Measurements from ENCODE around the gene ACTL10.

DNA sequence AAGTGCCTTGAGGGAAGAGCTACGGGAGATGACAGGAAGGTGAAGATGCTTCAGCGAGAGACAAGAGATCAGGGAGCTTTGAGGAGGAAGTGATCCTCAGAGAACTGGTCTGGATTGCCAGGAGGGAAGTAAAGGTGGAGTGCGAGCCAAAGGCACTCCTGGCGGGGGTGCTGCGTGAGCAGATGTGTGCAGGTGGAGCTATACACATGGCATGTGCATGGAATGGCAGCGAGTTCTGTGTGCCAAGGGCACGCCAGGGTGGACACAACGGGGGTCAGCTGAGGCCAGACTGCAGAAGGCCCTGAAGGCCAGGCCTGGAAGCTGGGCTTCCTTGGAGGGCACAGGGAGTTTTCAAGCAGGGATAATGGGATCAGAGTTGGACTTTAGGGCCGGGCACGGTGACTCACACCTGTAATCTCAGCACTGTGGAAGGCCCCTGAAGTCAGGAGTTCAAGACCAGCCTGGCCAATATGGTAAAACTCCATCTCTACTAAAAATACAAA lies 47.2 kb downstream of the ACTL10 start:
- TF ChIP-seq RAD21 (IDR thresholded peaks at IDR 0.05; ENCODE audit: low read length) (no peak), RFX5 (IDR thresholded peaks at IDR 0.05; ENCODE audit: low read depth, low read length) (no peak), MXI1 (IDR thresholded peaks at IDR 0.05; ENCODE audit: borderline replicate concordance, low read depth, low read length) (no peak), NFE2L2 (IDR thresholded peaks at IDR 0.05; ENCODE audit: low read depth, low read length) (no peak), POLR2A (IDR thresholded peaks at IDR 0.05; ENCODE audit: low read depth, low read length) (no peak)
- TF ChIP-seq, protein P1, sequence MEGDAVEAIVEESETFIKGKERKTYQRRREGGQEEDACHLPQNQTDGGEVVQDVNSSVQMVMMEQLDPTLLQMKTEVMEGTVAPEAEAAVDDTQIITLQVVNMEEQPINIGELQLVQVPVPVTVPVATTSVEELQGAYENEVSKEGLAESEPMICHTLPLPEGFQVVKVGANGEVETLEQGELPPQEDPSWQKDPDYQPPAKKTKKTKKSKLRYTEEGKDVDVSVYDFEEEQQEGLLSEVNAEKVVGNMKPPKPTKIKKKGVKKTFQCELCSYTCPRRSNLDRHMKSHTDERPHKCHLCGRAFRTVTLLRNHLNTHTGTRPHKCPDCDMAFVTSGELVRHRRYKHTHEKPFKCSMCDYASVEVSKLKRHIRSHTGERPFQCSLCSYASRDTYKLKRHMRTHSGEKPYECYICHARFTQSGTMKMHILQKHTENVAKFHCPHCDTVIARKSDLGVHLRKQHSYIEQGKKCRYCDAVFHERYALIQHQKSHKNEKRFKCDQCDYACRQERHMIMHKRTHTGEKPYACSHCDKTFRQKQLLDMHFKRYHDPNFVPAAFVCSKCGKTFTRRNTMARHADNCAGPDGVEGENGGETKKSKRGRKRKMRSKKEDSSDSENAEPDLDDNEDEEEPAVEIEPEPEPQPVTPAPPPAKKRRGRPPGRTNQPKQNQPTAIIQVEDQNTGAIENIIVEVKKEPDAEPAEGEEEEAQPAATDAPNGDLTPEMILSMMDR (conservative IDR thresholded peaks at IDR 0.05; ENCODE audit: low read depth, low read length): no peak
- TF ChIP-seq, protein P2, sequence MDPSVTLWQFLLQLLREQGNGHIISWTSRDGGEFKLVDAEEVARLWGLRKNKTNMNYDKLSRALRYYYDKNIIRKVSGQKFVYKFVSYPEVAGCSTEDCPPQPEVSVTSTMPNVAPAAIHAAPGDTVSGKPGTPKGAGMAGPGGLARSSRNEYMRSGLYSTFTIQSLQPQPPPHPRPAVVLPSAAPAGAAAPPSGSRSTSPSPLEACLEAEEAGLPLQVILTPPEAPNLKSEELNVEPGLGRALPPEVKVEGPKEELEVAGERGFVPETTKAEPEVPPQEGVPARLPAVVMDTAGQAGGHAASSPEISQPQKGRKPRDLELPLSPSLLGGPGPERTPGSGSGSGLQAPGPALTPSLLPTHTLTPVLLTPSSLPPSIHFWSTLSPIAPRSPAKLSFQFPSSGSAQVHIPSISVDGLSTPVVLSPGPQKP (IDR thresholded peaks at IDR 0.05; ENCODE audit: borderline replicate concordance, low read depth, low read length): no peak
- TF ChIP-seq, protein P3, sequence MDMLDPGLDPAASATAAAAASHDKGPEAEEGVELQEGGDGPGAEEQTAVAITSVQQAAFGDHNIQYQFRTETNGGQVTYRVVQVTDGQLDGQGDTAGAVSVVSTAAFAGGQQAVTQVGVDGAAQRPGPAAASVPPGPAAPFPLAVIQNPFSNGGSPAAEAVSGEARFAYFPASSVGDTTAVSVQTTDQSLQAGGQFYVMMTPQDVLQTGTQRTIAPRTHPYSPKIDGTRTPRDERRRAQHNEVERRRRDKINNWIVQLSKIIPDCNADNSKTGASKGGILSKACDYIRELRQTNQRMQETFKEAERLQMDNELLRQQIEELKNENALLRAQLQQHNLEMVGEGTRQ (IDR thresholded peaks at IDR 0.05; ENCODE audit: low read depth, low read length): no peak
